Measurements from ENCODE around the gene FRMD4A.

DNA sequence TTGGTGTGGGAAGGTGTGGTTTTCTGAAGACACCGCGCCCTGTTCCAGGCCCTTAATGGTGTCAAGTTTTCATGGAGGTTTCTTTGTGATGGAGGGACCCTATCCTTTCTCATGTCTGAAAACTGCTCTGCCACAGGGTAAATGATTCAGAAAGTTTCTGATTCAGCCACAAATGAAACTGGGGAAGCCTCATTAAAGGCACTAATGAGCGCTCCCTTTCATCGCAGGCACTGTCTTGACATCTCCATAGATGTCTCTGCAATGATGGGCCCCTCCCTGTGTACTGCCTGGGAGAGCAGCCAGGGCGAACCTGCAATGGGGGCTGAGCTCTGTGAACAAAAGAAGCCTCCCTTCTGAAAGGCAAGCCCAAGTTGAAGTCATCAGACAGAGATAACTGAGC is 388.7 kb downstream of the FRMD4A start:
- no peak for TF ChIP-seq EZH2 (IDR thresholded peaks at IDR 0.05; ENCODE audit: borderline replicate concordance, low read length)
- TF ChIP-seq, protein P1, sequence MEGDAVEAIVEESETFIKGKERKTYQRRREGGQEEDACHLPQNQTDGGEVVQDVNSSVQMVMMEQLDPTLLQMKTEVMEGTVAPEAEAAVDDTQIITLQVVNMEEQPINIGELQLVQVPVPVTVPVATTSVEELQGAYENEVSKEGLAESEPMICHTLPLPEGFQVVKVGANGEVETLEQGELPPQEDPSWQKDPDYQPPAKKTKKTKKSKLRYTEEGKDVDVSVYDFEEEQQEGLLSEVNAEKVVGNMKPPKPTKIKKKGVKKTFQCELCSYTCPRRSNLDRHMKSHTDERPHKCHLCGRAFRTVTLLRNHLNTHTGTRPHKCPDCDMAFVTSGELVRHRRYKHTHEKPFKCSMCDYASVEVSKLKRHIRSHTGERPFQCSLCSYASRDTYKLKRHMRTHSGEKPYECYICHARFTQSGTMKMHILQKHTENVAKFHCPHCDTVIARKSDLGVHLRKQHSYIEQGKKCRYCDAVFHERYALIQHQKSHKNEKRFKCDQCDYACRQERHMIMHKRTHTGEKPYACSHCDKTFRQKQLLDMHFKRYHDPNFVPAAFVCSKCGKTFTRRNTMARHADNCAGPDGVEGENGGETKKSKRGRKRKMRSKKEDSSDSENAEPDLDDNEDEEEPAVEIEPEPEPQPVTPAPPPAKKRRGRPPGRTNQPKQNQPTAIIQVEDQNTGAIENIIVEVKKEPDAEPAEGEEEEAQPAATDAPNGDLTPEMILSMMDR (conservative IDR thresholded peaks at IDR 0.05 in 1 of 2, IDR thresholded peaks at IDR 0.05 in 1 of 2; ENCODE audit: extremely low read depth in 1 of 2, insufficient read depth in 1 of 2, low read depth in 1 of 2, low read length in 2 of 2) = no peak
